Progenitor cell of endocrine pancreas (in vitro differentiated cells): Measurements from ENCODE around the gene KPTN. TPM values are rescaled to one million over a fixed set of nuclear protein-coding genes. Genes with fewer than 3 reads are reported as not detected.

Experiments used
- DNase-seq: peaks from one replicate; pipeline ENCODE4 v3.0.0; 2021; ENCODE audit warnings: low spot score; ENCODE audit not compliant: unreplicated experiment
- H3K27ac Mint-ChIP-seq: 2 replicates; pipeline ENCODE4 v1.8.0; 2021; ENCODE audit warnings: mild to moderate bottlenecking, moderate library complexity, mixed read lengths
- H3K27me3 Mint-ChIP-seq: 2 replicates; pipeline ENCODE4 v1.8.0; 2021; ENCODE audit warnings: mixed read lengths
- H3K36me3 Mint-ChIP-seq: 2 replicates; pipeline ENCODE4 v1.8.0; 2022; ENCODE audit warnings: mixed read lengths; ENCODE audit not compliant: insufficient read depth
- H3K4me1 Mint-ChIP-seq: 2 replicates; pipeline ENCODE4 v1.8.0; 2021; ENCODE audit warnings: low read depth, mixed read lengths
- H3K4me3 Mint-ChIP-seq: 2 replicates; pipeline ENCODE4 v1.8.0; 2021; ENCODE audit warnings: low read depth, mild to moderate bottlenecking, moderate library complexity, mixed read lengths
- H3K9me3 Mint-ChIP-seq: 2 replicates; pipeline ENCODE4 v1.8.0; 2021; ENCODE audit warnings: low read depth, mixed read lengths
- CTCF ChIP-seq: fragments of 200-600 bp; sonication (generic); IDR thresholded peaks from one replicate; pipeline ENCODE4 v1.5.0; 2021; ENCODE audit warnings: antibody characterized with exemption, mild to moderate bottlenecking; ENCODE audit not compliant: unreplicated experiment
- total RNA-seq: library from RNA; stranded (reverse); gene quantifications from 2 replicates; pipeline ENCODE4 v1.2.1, GENCODE V29; 2021

The KPTN gene
- total RNA-seq, 1 donor from 2014 or later, result 30.5 TPM

DNA sequence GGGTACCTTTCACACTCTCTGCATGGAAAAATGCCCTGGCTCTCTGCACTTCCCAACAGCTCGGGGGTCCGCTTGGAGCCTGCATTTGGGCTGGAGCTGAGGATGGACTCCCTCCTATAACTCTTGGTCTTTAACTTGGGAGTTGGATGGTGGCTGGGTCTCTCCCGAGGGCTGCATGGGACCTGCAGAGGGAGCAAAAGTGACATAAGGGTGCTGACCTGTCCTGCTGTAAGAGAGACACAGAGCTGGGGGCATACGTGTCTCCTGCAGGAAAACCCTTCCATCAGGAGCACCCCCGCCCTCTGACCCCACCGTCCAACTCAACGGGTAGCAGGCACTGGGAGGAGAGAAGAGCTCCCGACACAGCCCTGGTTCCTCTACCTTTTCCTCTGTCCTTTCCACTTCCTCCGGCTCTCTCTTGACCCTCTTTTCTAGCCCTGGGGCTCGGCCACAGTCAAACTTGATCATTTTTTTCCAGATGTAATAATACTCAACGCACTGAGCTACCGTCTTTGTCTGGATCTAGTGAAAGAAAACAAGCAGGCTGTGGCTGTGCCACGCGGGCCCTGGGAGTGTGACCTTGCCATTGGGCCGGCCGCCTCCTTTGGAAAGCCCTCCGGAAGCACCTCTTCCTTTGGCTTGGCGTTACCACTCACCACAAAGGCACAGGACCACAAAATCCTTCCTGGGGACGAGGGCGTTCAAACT is 37.6 kb upstream of the KPTN start:
- H3K36me3 Mint-ChIP-seq, result no peaks in the 10 kb centered on the region
- H3K27me3 Mint-ChIP-seq, result peaks cover 9% of the 10 kb centered on the region
- no peaks in the 10 kb centered on the region for H3K9me3 Mint-ChIP-seq
- DNase-seq, result no peak
- no peak for TF ChIP-seq CTCF
- H3K4me1 Mint-ChIP-seq, result peaks cover 4% of the 10 kb centered on the region
- H3K4me3 Mint-ChIP-seq, result no peak overlapping the region
- no peak overlapping the region for H3K27ac Mint-ChIP-seq

GRCh38 chr19:47520839-47521238 is 36.8 kb upstream of the KPTN start:
- peaks cover 9% of the 10 kb centered on the region for H3K27me3 Mint-ChIP-seq
- no peak for DNase-seq
- H3K36me3 Mint-ChIP-seq, result no peaks in the 10 kb centered on the region
- peaks cover 4% of the 10 kb centered on the region for H3K4me1 Mint-ChIP-seq
- H3K9me3 Mint-ChIP-seq, result no peaks in the 10 kb centered on the region
- no peak for TF ChIP-seq CTCF
- H3K27ac Mint-ChIP-seq, result no peak overlapping the region
- no peak overlapping the region for H3K4me3 Mint-ChIP-seq

DNA sequence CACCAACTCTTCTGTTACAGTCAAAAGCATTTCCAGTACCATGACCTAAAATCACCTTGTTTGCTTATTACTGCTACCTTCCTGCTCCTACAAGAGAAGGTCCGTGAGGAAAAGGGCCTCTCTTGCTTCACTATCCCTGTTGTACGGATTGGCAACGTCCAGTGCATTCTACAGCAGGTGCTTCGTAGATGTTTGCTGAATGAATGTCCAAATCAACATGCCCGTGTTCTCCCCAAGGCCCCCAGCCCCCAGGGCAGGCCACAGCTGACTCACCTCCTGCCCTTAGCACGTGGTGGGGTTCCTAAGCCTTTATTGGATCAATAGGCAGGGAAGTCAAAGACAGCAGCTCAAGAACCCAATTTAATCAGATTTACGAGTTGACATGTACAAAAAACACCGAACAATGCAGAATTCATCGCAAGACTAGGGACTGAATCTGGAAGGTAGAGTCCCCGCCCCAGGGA is 36.4 kb upstream of the KPTN start:
- peaks cover 4% of the 10 kb centered on the region for H3K4me1 Mint-ChIP-seq
- no peaks in the 10 kb centered on the region for H3K36me3 Mint-ChIP-seq
- no peak for DNase-seq
- TF ChIP-seq CTCF, result no peak
- no peak overlapping the region for H3K27ac Mint-ChIP-seq
- H3K9me3 Mint-ChIP-seq, result no peaks in the 10 kb centered on the region
- H3K4me3 Mint-ChIP-seq, result no peak overlapping the region
- peaks cover 9% of the 10 kb centered on the region for H3K27me3 Mint-ChIP-seq

DNA sequence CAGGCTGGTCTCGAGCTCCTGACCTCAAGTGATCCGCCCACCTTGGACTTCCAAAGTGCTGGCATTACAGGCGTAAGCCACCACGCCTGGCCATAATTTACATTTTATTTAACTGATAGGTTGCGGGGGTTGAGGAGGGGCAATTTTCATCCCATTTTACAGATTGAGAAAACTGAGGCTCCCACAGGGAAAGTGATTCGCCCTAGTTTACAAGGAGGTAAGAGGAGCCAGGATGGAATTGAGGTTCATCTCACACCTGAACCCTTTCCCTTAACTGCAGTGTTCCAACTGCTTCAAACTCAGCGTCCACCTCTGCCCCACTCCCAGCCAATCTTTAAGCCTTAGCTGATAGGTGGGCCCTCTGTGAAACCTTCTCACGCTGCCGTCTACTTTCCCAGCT is 34.8 kb upstream of the KPTN start:
- Mint-ChIP-seq H3K27ac (no peak overlapping the region), H3K4me1 (peaks cover 14% of the 10 kb centered on the region), H3K9me3 (no peaks in the 10 kb centered on the region), H3K27me3 (peaks cover 9% of the 10 kb centered on the region), H3K36me3 (no peaks in the 10 kb centered on the region), H3K4me3 (no peak overlapping the region)
- no peak for TF ChIP-seq CTCF
- no peak for DNase-seq

- no peak overlapping the region for H3K4me3 Mint-ChIP-seq
- H3K9me3 Mint-ChIP-seq, result no peaks in the 10 kb centered on the region
- peaks cover 9% of the 10 kb centered on the region for H3K27me3 Mint-ChIP-seq
Measured at GRCh38 chr19:47518139-47518538, 34.1 kb upstream of the KPTN start.

More at GRCh38 chr19:47518139-47518538, 34.1 kb upstream of the KPTN start:
- Mint-ChIP-seq H3K36me3 (no peaks in the 10 kb centered on the region), H3K27ac (no peak overlapping the region), H3K4me1 (peaks cover 20% of the 10 kb centered on the region)
- DNase-seq, result no peak
- TF ChIP-seq CTCF, result no peak
